PFSK-1 (cell line): ENCODE measurements around the gene KATNAL1.

Source experiments
- FOXP2 ChIP-seq: optimal IDR thresholded peaks from 2 replicates; pipeline ENCODE3; 2011; ENCODE audit warnings: borderline replicate concordance, control low read depth, inconsistent platforms; ENCODE audit not compliant: insufficient read depth; ENCODE audit errors: extremely low read length, extremely low read depth
- POLR2AphosphoS5 ChIP-seq: IDR thresholded peaks from 2 replicates; pipeline ENCODE4 v1.6.1; 2012; ENCODE audit warnings: low read depth, mild to moderate bottlenecking, control low read depth, low read length, moderate library complexity
- SIN3A ChIP-seq: IDR thresholded peaks from 2 replicates; pipeline ENCODE4 v1.6.1; 2012; ENCODE audit warnings: mild to moderate bottlenecking, low read length, moderate library complexity, borderline replicate concordance; ENCODE audit not compliant: insufficient read depth
- TAF1 ChIP-seq: IDR thresholded peaks from 2 replicates; pipeline ENCODE4 v1.6.1; 2012; ENCODE audit warnings: low read length, control low read depth, borderline replicate concordance; ENCODE audit not compliant: insufficient read depth
- TF ChIP-seq, protein P1 (sequence below), 2 experiments: IDR thresholded peaks; 2 replicates each; pipeline versions ENCODE4 v1.6.1 to v1.8.0; 2011 to 2012; ENCODE audit warnings: low read depth in 2 of 2, low read length in 2 of 2, control low read depth in 1 of 2, inconsistent platforms in 1 of 2, mild to moderate bottlenecking in 1 of 2, moderate library complexity in 1 of 2; ENCODE audit not compliant: insufficient read depth in 1 of 2

KATNAL1 gene

DNA sequence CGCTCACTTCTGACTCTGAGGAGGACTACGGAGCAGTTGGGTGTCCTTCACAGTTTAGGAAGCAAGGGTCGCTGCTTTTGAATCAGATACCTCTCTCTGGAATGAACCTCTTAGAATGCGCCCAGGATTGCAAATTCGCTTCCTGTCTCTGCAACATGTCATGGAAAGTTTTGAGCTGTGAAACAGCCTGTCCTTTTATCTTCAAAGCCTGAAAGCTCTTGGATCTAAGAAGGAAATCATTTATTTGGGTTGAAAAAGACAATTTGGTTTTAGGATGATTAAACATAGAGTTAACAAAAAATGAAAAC lies 134.1 kb downstream of the KATNAL1 start:
- TF ChIP-seq FOXP2, result no peak
- TF ChIP-seq, protein P1, sequence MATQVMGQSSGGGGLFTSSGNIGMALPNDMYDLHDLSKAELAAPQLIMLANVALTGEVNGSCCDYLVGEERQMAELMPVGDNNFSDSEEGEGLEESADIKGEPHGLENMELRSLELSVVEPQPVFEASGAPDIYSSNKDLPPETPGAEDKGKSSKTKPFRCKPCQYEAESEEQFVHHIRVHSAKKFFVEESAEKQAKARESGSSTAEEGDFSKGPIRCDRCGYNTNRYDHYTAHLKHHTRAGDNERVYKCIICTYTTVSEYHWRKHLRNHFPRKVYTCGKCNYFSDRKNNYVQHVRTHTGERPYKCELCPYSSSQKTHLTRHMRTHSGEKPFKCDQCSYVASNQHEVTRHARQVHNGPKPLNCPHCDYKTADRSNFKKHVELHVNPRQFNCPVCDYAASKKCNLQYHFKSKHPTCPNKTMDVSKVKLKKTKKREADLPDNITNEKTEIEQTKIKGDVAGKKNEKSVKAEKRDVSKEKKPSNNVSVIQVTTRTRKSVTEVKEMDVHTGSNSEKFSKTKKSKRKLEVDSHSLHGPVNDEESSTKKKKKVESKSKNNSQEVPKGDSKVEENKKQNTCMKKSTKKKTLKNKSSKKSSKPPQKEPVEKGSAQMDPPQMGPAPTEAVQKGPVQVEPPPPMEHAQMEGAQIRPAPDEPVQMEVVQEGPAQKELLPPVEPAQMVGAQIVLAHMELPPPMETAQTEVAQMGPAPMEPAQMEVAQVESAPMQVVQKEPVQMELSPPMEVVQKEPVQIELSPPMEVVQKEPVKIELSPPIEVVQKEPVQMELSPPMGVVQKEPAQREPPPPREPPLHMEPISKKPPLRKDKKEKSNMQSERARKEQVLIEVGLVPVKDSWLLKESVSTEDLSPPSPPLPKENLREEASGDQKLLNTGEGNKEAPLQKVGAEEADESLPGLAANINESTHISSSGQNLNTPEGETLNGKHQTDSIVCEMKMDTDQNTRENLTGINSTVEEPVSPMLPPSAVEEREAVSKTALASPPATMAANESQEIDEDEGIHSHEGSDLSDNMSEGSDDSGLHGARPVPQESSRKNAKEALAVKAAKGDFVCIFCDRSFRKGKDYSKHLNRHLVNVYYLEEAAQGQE (IDR thresholded peaks at IDR 0.05; ENCODE audit: insufficient read depth in 1 of 2, low read depth in 2 of 2, low read length in 2 of 2), result no peak
- TF ChIP-seq POLR2AphosphoS5, result no peak
- no peak for TF ChIP-seq SIN3A
- no peak for TF ChIP-seq TAF1

DNA sequence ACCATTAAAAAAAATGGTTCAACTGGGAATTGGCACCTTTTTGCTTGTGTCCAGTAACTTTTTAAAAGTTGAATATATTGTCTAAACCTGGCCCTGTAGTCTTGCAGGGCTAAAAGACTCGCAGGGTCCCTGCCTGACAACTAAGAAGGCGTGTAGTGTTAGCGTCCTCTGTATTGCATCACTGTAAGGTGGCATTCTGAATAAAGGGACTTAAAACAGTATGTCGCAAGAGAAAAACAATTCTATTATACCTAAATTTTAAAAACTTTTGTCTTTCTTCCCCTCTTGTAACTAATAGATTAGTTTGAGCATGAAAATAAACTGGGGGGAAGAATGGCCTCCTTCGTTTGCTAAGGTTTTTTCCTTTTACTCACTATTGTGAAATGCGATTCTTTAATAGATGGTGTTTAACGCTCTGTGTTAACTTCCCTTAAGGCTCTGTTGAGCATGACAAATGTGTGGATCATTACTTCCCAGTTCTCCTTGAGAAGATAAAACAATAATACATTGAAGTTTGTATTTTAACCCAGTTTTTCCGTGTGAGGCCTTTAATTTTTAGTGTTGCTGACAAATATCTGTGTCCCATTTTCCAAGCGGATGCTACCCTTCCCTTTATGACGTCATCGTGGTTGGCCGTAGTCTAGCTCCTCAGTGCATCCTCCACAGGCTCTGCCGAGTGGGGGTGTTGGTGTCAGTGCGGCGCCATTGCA lies 134.6 kb downstream of the KATNAL1 start:
- no peak for TF ChIP-seq POLR2AphosphoS5
- no peak for TF ChIP-seq SIN3A
- TF ChIP-seq TAF1, result no peak
- no peak for TF ChIP-seq FOXP2
- TF ChIP-seq, protein P1 (IDR thresholded peaks at IDR 0.05; ENCODE audit: insufficient read depth in 1 of 2, low read depth in 2 of 2, low read length in 2 of 2), result no peak

DNA sequence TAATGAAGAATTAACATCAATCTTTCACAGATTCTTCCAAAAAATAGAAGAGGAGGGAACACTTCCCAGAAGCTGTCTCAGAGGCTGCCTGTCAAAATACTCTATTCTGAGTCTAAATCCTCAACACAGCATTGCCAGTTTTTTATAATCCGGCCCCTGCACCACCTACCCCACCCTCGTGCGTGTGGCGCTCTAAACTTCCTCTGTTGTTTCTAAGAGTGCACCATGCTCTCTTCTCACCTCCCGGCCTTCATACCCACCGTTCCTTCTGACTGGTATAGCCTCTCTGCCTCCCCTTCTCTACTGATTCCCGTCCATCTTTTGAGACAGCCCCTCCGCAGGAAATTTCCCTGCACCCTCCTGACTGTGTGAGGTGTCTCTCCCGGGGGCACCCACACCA lies 136.8 kb downstream of the KATNAL1 start:
- TF ChIP-seq POLR2AphosphoS5, result no peak
- TF ChIP-seq, protein P1 (IDR thresholded peaks at IDR 0.05; ENCODE audit: insufficient read depth in 1 of 2, low read depth in 2 of 2, low read length in 2 of 2), result no peak
- TF ChIP-seq SIN3A, result no peak
- no peak for TF ChIP-seq TAF1
- TF ChIP-seq FOXP2, result no peak

DNA sequence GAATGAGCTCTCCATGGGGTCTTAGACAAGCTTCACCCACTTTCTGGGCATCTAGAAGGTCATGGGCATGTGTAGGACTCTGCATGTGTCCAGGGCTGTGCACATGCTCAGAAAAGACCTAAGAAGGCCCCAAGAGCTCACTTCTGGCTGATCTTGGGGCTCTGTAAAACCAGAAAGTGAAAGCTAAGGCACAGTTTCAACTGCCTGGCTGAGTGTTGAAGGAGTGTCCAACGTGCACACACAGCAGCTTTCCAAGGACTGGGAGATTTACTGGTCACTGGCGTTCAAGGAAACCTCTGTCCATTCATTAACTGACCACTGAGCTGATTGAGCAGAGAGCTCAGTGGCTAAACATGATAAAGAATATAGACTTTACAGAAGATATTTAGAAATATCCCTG lies 137.9 kb downstream of the KATNAL1 start:
- TF ChIP-seq FOXP2 (no peak), POLR2AphosphoS5 (no peak), SIN3A (no peak), TAF1 (no peak)
- TF ChIP-seq, protein P1 (IDR thresholded peaks at IDR 0.05; ENCODE audit: insufficient read depth in 1 of 2, low read depth in 2 of 2, low read length in 2 of 2), result no peak

DNA sequence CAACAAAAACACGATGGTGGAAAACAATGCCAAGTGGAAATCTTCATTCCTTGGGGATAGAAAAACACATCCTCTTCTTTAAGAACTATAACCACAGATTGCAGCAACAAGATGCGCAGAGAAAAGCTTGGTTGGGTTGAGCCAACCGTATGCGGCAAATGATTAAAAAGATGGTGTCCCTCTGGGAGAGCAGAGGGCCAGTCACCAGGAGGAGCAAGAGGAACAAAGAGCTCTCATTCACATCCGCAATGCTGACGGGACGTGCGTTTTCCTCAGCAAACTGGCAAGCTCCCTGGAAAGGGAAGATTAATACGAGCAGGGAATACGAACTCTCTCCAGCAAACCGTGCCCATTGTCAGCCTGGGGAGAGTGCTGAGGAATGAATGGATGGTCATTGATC lies 141.6 kb downstream of the KATNAL1 start:
- TF ChIP-seq, protein P1 (IDR thresholded peaks at IDR 0.05; ENCODE audit: insufficient read depth in 1 of 2, low read depth in 2 of 2, low read length in 2 of 2), result no peak
- TF ChIP-seq TAF1 (no peak), FOXP2 (no peak), POLR2AphosphoS5 (no peak), SIN3A (no peak)
